Subcutaneous adipose tissue (tissue), 4 donors: ENCODE measurements around the gene FRA10AC1. TPM values are rescaled to one million over a fixed set of nuclear protein-coding genes. Genes with fewer than 3 reads are reported as not detected.

Source experiments
- total RNA-seq, 4 donors: library from RNA; depleted of rRNA; stranded (reverse); fragments of >200 nt; gene quantifications; one replicate each; pipeline ENCODE4 v1.1.0, GENCODE V29; 2016
- TF ChIP-seq, protein P1 (sequence below): fragments of 450-650 bp; IDR thresholded peaks from one replicate; pipeline ENCODE4 v1.5.1; 2016; ENCODE audit warnings: low read depth, mild to moderate bottlenecking, control low read depth, antibody characterized with exemption, moderate library complexity

Gene FRA10AC1
- total RNA-seq, 4 donors from 2014 or later: 13.1 to 30.3 (median 21.4) TPM

DNA sequence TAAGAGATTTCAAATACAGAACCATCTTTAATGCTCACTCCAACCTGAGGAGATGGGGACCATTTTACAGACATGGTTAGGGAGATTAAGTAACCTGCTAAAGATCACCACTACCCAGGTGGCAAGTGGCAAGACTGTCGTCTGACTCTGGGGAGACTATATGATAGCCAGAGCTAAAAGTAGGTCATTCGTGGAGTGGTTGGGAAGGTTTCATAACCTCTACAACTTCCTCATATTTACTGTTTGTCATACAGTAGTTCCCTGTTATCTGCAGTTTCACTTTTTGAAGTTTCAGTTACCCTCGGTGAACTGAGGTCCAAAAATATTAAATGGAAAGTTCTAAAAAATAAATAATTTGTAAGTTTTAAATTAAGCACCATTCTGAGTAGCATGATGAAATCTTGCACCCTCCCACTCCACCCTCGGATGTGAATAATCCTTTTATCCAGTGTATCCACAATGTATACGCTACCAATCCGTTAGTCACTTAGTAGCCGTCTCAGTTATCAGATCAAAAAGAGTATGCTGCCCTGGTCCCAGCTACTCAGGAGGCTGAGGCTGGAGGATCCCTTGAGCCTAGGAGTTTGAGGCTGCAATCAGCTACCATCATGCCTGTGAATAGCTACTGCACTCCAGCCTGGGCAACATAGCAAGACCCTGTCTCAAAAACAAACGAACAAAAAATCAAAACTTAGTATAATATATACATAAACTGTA is 40.4 kb upstream of the FRA10AC1 start:
- TF ChIP-seq, protein P1, sequence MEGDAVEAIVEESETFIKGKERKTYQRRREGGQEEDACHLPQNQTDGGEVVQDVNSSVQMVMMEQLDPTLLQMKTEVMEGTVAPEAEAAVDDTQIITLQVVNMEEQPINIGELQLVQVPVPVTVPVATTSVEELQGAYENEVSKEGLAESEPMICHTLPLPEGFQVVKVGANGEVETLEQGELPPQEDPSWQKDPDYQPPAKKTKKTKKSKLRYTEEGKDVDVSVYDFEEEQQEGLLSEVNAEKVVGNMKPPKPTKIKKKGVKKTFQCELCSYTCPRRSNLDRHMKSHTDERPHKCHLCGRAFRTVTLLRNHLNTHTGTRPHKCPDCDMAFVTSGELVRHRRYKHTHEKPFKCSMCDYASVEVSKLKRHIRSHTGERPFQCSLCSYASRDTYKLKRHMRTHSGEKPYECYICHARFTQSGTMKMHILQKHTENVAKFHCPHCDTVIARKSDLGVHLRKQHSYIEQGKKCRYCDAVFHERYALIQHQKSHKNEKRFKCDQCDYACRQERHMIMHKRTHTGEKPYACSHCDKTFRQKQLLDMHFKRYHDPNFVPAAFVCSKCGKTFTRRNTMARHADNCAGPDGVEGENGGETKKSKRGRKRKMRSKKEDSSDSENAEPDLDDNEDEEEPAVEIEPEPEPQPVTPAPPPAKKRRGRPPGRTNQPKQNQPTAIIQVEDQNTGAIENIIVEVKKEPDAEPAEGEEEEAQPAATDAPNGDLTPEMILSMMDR: no peak

- TF ChIP-seq, protein P1: no peak
Measured at GRCh38 chr10:93741367-93741766, 39.0 kb upstream of the FRA10AC1 start.

DNA sequence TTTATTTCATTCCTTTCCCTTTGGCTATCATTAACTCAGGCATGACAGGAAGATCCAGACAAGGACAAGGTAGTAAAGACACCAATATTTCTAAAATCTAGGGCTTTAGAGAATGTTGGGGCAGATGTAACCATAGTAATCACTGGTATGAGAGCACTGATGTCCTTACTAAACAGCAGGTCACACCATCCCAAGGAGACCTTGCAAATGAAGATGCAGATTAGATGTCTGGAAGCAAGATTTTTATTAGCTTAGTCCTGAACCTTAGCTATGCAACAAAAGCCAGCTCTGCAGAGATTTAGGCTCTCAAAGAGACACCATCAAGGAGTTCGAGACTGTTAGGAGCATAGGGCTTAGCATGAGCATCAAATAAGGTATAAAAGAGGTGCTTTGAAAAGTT is 23.6 kb upstream of the FRA10AC1 start:
- TF ChIP-seq, protein P1: no peak

GRCh38 chr10:93723153-93723552 is 20.8 kb upstream of the FRA10AC1 start:
- TF ChIP-seq, protein P1: no peak

GRCh38 chr10:93722550-93722949 is 20.2 kb upstream of the FRA10AC1 start:
- TF ChIP-seq, protein P1: no peak

- TF ChIP-seq, protein P1: no peak
Measured at GRCh38 chr10:93719901-93720300, 17.5 kb upstream of the FRA10AC1 start.

DNA sequence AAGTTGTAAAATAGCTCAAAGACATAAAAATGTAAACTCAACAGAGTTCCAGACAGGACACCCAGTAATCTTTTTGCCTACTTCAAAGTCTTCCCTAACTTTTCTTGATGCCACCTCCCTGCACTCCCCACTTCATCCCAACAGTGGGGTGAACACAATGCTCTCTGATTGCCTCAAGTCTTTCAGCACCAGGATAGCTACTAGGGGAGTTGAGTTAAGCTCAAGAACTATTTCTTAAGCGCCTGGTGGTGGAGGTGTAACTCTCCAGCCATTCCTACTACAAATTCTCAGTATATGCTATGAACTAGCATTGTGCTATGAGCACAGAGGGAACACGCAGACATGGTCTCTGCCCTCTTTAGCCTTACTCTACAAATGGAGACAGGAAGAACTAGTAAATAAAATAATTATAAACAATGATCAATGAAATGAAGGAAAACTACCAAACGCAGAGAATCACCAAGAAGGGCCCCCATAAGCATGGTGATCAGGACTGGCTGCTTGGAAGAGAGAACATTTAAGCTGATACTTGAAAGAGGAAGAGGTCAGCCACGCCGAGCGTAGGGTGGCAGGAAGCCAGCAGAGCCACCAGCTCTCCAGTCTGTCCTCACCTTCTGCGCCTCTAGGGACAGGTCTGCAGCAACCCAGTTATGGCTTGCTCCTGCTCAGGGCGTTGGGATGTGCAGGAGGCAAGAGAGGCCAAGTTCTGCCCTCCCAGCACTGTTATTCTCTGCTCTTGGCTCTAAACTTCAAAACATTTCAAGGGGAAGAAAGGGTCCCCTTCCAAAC is 16.7 kb upstream of the FRA10AC1 start:
- TF ChIP-seq, protein P1: no peak
